ENCODE data around the gene COL1A2. TPM values are rescaled to one million over a fixed set of nuclear protein-coding genes. Genes with fewer than 3 reads are reported as not detected.

Gene COL1A2
- total and polyA plus RNA-seq, 2 of the 13 experiments (the other 11 are each of a cell fraction or from before 2014, with no cell fraction given): not detected

GRCh38 chr7:94360926-94361325 is 33.8 kb upstream of the COL1A2 start:
- FAIRE-seq (no peak), DNase-seq (ENCODE audit: low spot score) (no peak), ATAC-seq (no peak)
- H3K4me1 ChIP-seq (ENCODE audit: insufficient read depth, low read length): no peaks in the 10 kb centered on the region
- no peak overlapping the region for H3K4me2 ChIP-seq (ENCODE audit: low read depth, low read length)
- in situ Hi-C loops (cut with HindIII; ENCODE audit: extremely low pct_ligation_motif_present, low pct_unique_long_range_greater_than_20kb) (no loop called here), intact Hi-C loops (cut with micrococcal nuclease; ENCODE audit: unreplicated experiment) (no loop called here)
- no peak overlapping the region for H3K4me3 ChIP-seq (replicated peaks in 1 of 3; ENCODE audit: insufficient read depth in 1 of 3, low read depth in 2 of 3, low read length in 3 of 3)
- POLR2A ChIA-PET: no interaction called here
- no TSS peak for BruUV-seq (replicated peaks)
- TF ChIP-seq HIC2 (CRISPR knock-in tag; IDR thresholded peaks at IDR 0.05; ENCODE audit: low read depth): no peak
- TF ChIP-seq, protein P1, sequence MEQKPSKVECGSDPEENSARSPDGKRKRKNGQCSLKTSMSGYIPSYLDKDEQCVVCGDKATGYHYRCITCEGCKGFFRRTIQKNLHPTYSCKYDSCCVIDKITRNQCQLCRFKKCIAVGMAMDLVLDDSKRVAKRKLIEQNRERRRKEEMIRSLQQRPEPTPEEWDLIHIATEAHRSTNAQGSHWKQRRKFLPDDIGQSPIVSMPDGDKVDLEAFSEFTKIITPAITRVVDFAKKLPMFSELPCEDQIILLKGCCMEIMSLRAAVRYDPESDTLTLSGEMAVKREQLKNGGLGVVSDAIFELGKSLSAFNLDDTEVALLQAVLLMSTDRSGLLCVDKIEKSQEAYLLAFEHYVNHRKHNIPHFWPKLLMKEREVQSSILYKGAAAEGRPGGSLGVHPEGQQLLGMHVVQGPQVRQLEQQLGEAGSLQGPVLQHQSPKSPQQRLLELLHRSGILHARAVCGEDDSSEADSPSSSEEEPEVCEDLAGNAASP (CRISPR knock-in tag; IDR thresholded peaks at IDR 0.05; ENCODE audit: borderline replicate concordance): no peak
- TF ChIP-seq NFRKB (IDR thresholded peaks at IDR 0.05): no peak
- no peak for TF ChIP-seq RBAK (CRISPR knock-in tag; IDR thresholded peaks at IDR 0.05)
- CTCF ChIA-PET (ENCODE audit: low intra/inter-chr PET ratio, low total read pairs): no interaction called here
- H3K27ac ChIP-seq (ENCODE audit: extremely low read length, insufficient read depth, low read length): no peak overlapping the region
- no peak overlapping the region for H3K9ac ChIP-seq (ENCODE audit: insufficient read depth, low read depth, low read length)
- no peaks in the 10 kb centered on the region for H4K20me1 ChIP-seq (ENCODE audit: insufficient read depth, low read length)
- WGBS (ENCODE audit: low lambda C conversion rate): 0% methylated on average over 2 of the region's 2 CpGs
- H2AFZ ChIP-seq (ENCODE audit: low read length): no peak overlapping the region
- H3K9me3 ChIP-seq (ENCODE audit: low read length): no peaks in the 10 kb centered on the region
- H3K79me2 ChIP-seq (ENCODE audit: insufficient read depth, low read length): no peaks in the 10 kb centered on the region
- H3K36me3 ChIP-seq (replicated peaks in 1 of 2; ENCODE audit: control insufficient read depth in 1 of 2, insufficient read depth in 2 of 2, low read length in 2 of 2): no peaks in the 10 kb centered on the region
- H3K27me3 ChIP-seq (ENCODE audit: control insufficient read depth in 1 of 2, insufficient read depth in 2 of 2, low read length in 2 of 2): no peaks in the 10 kb centered on the region

- Histone ChIP-seq H4K20me1 (ENCODE audit: insufficient read depth, low read length) (no peaks in the 10 kb centered on the region), H3K4me3 (replicated peaks in 1 of 3; ENCODE audit: insufficient read depth in 1 of 3, low read depth in 2 of 3, low read length in 3 of 3) (no peak overlapping the region), H3K27ac (ENCODE audit: extremely low read length, insufficient read depth, low read length) (no peak overlapping the region), H3K4me1 (ENCODE audit: insufficient read depth, low read length) (no peaks in the 10 kb centered on the region), H2AFZ (ENCODE audit: low read length) (no peak overlapping the region), H3K36me3 (replicated peaks in 1 of 2; ENCODE audit: control insufficient read depth in 1 of 2, insufficient read depth in 2 of 2, low read length in 2 of 2) (no peaks in the 10 kb centered on the region), H3K79me2 (ENCODE audit: insufficient read depth, low read length) (no peaks in the 10 kb centered on the region), H3K4me2 (ENCODE audit: low read depth, low read length) (no peak overlapping the region), H3K27me3 (ENCODE audit: control insufficient read depth in 1 of 2, insufficient read depth in 2 of 2, low read length in 2 of 2) (0 out of 5 replicates have a peak, but pooled peaks cover 0 to 3% of the 10 kb centered on the region in 2 experiments), H3K9me3 (ENCODE audit: low read length) (no peaks in the 10 kb centered on the region), H3K9ac (ENCODE audit: insufficient read depth, low read depth, low read length) (no peak overlapping the region)
- in situ Hi-C loops (cut with HindIII; ENCODE audit: extremely low pct_ligation_motif_present, low pct_unique_long_range_greater_than_20kb) (no loop called here), intact Hi-C loops (cut with micrococcal nuclease; ENCODE audit: unreplicated experiment) (no loop called here)
- DNase-seq (ENCODE audit: low spot score) (no peak), ATAC-seq (no peak), FAIRE-seq (no peak)
- ChIA-PET CTCF (ENCODE audit: low intra/inter-chr PET ratio, low total read pairs) (no interaction called here), POLR2A (no interaction called here)
- BruUV-seq (replicated peaks): no TSS peak
- WGBS (ENCODE audit: low lambda C conversion rate): 3% methylated on average over 1 of the region's 1 CpG
- no peak for TF ChIP-seq ZNF460 (CRISPR knock-in tag; IDR thresholded peaks at IDR 0.05; ENCODE audit: borderline replicate concordance)
- TF ChIP-seq ZNF331 (CRISPR knock-in tag; IDR thresholded peaks at IDR 0.05): no peak
- TF ChIP-seq, protein P2, sequence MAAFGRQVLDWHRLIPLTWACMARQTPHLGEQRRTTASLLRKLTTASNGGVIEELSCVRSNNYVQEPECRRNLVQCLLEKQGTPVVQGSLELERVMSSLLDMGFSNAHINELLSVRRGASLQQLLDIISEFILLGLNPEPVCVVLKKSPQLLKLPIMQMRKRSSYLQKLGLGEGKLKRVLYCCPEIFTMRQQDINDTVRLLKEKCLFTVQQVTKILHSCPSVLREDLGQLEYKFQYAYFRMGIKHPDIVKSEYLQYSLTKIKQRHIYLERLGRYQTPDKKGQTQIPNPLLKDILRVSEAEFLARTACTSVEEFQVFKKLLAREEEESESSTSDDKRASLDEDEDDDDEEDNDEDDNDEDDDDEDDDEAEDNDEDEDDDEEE (CRISPR knock-in tag; IDR thresholded peaks at IDR 0.05): no peak
- no peak for TF ChIP-seq RFX1 (IDR thresholded peaks at IDR 0.05)
- TF ChIP-seq ZNF224 (CRISPR knock-in tag; IDR thresholded peaks at IDR 0.05): no peak
- no peak for TF ChIP-seq AKNA (CRISPR knock-in tag; IDR thresholded peaks at IDR 0.05; ENCODE audit: borderline replicate concordance)
- TF ChIP-seq KMT2A (CRISPR knock-in tag; IDR thresholded peaks at IDR 0.05): no peak
These were observed 32.4 kb upstream of the COL1A2 start for GRCh38 chr7:94362276-94362675.
